Amniotic epithelial cell (primary cell): ENCODE measurements around the gene CDH4.
"Not testable (repeated sequence)": the region's sequence is repeated elsewhere in the genome, so short reads cannot be mapped to it uniquely, and the experiment has no call there.

Source experiments
- DNase-seq: peaks from one replicate; pipeline ENCODE4 v3.0.0-alpha.2; 2010; ENCODE audit warnings: low read depth

The CDH4 gene

GRCh38 chr20:61932711-61933480 lies 680.8 kb downstream of the CDH4 start:
- DNase-seq, result no peak

- DNase-seq, result no peak
Measured at GRCh38 chr20:61933481-61933950, 681.5 kb downstream of the CDH4 start.

GRCh38 chr20:61933951-61934715 lies 682.1 kb downstream of the CDH4 start:
- DNase-seq, result no peak

GRCh38 chr20:61934716-61935530 lies 682.9 kb downstream of the CDH4 start:
- peak; percentile 56 for DNase-seq

GRCh38 chr20:61935926-61936700 lies 684.1 kb downstream of the CDH4 start:
- no peak for DNase-seq

- DNase-seq, result no peak
Measured at GRCh38 chr20:61936701-61937131, 684.7 kb downstream of the CDH4 start.

- DNase-seq, result no peak
Measured at GRCh38 chr20:61937146-61937962, 685.3 kb downstream of the CDH4 start.

GRCh38 chr20:61937963-61938838 lies 686.1 kb downstream of the CDH4 start:
- DNase-seq, result no peak

- DNase-seq, result no peak
Measured at GRCh38 chr20:61938839-61939690, 687.0 kb downstream of the CDH4 start.

GRCh38 chr20:61939691-61940360 lies 687.8 kb downstream of the CDH4 start:
- no peak for DNase-seq

- DNase-seq, result no peak
Measured at GRCh38 chr20:61940491-61940890, 688.4 kb downstream of the CDH4 start.

GRCh38 chr20:61940976-61941720 lies 689.1 kb downstream of the CDH4 start:
- DNase-seq, result no peak

- no peak for DNase-seq
Measured at GRCh38 chr20:61941721-61942405, 689.8 kb downstream of the CDH4 start.

GRCh38 chr20:61942526-61942925 lies 690.5 kb downstream of the CDH4 start:
- DNase-seq, result no peak

GRCh38 chr20:61944967-61945366 lies 692.9 kb downstream of the CDH4 start:
- not testable (repeated sequence) for DNase-seq

- DNase-seq, result not testable (repeated sequence)
Measured at GRCh38 chr20:61945495-61945894, 693.4 kb downstream of the CDH4 start.

- not testable (repeated sequence) for DNase-seq
Measured at GRCh38 chr20:61948056-61948455, 696.0 kb downstream of the CDH4 start.
